Measurements from ENCODE around the gene MYL6B.
A peak's percentile ranks its signal among the peaks of the same experiment; 100 is the strongest.

MYL6B gene

DNA sequence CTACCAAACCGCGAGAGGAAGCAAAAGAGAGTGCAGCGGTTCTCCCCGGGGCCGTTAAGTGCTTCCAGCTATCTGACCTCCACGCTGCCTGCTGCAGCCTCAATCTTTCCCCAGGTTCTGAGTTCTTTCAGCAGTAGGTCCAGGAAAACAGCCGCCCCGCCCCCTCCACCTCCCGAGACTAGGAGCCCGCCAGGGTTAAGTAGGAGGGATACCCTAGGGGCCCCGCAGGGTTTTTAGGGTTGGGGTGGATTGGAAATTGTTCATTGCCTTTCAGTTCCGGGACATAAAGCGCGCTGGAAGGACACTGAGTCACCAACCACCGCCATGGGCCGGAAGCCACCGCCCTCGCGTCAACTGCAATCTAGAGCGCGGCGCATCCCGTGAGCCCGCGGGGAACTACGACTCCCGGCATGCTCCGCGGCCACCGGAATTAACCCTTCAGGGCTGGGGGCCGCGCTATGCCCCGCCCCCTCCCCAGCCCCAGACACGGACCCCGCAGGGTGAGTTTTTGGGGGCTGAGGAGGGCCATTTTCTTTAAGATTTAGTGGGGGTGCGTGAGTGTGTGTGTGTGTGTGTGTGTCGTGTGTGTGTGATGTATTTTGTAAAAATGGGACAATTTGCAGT, at the start of gene MYL6B:
MYL6B (plus strand) TSS at position 456 of the 624 bp plus-strand sequence. CDS start 1,332 bp downstream, outside the sequence.
- H3K9ac ChIP-seq (ENCODE audit: insufficient read length), result peak within 1 kb of the TSS; percentile 84
- H3K4me3 ChIP-seq, result peak within 1 kb of the TSS; percentile 81
- DNase-seq (ENCODE audit: low read depth, low spot score), result peak; percentile 35
- peak within 1 kb of the TSS; percentile 82 for H3K27ac ChIP-seq
- no peaks in the 10 kb centered on the region for H3K9me3 ChIP-seq (ENCODE audit: low read depth, low read length)
- peaks cover 8% of the 10 kb centered on the region for H3K36me3 ChIP-seq (ENCODE audit: insufficient read depth, low read length)
- peak; percentile 84 for TF ChIP-seq POLR2AphosphoS5 (IDR thresholded peaks at IDR 0.05; ENCODE audit: borderline replicate concordance, low read depth, low read length)
- no peak for TF ChIP-seq EZH2 (IDR thresholded peaks at IDR 0.05)
- TF ChIP-seq FOXP2 (optimal IDR thresholded peaks at IDR 0.05; ENCODE audit: control extremely low read depth, extremely low read length, insufficient read depth), result no peak

DNA sequence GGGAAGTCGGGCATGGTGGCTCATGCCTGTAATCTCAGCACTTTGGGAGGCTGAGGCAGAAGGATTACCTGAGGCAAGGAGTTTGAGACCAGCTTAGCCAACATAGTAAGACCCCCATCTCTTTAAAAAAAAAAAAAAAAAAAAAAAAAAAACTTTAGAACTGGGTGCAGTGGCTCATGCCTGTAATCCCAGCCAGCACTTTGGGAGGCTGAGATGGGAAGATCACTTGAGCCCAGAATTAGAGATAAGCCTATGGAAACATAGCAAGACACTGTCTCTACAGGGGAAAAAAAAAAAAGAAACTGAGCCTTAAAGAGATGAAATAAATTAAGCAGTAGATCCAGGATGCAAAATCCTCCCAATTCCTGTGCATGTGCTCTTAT, 49.7 kb upstream of the MYL6B start:
- Histone ChIP-seq H3K36me3 (ENCODE audit: insufficient read depth, low read length) (peaks cover 18% of the 10 kb centered on the region), H3K4me3 (no peak overlapping the region), H3K9me3 (ENCODE audit: low read depth, low read length) (no peaks in the 10 kb centered on the region), H3K9ac (ENCODE audit: insufficient read length) (no peak overlapping the region), H3K27ac (no peak overlapping the region)
- no peak for DNase-seq (ENCODE audit: low read depth, low spot score)
- TF ChIP-seq EZH2 (IDR thresholded peaks at IDR 0.05), result no peak
- TF ChIP-seq FOXP2 (optimal IDR thresholded peaks at IDR 0.05; ENCODE audit: control extremely low read depth, extremely low read length, insufficient read depth), result no peak
- TF ChIP-seq POLR2AphosphoS5 (IDR thresholded peaks at IDR 0.05; ENCODE audit: borderline replicate concordance, low read depth, low read length), result no peak

DNA sequence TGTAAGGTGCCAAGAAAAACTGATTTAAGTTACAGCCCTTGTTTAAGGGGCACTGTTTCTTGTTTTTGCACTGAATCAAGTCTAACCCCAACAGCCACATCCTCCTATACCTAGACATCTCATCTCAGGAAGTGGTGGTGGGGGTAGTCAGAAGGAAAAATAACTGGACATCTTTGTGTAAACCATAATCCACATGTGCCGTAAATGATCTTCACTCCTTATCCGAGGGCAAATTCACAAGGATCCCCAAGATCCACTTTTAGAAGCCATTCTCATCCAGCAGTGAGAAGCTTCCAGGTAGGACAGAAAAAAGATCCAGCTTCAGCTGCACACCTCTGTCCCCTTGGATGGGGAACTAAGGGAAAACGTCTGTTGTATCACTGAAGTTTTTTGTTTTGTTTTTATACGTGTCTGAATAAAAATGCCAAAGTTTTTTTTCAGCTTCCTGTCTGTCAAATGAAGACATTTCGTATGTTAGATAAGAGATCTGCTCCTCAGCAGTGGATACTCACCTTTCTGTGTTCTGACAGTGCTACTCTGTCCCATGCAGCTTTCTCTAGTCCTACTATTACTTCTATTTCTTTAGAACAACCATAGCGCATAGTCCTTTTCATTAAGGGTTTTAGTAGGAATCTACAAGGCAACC, 49.2 kb upstream of the MYL6B start:
- Histone ChIP-seq H3K9me3 (ENCODE audit: low read depth, low read length) (no peaks in the 10 kb centered on the region), H3K9ac (ENCODE audit: insufficient read length) (peak overlapping the region; percentile 98), H3K27ac (peak overlapping the region; percentile 39; the same call in 1 of the 2 replicates), H3K36me3 (ENCODE audit: insufficient read depth, low read length) (peaks cover 23% of the 10 kb centered on the region), H3K4me3 (peak overlapping the region; percentile 93)
- TF ChIP-seq EZH2 (IDR thresholded peaks at IDR 0.05) (no peak), FOXP2 (optimal IDR thresholded peaks at IDR 0.05; ENCODE audit: control extremely low read depth, extremely low read length, insufficient read depth) (no peak), POLR2AphosphoS5 (IDR thresholded peaks at IDR 0.05; ENCODE audit: borderline replicate concordance, low read depth, low read length) (no peak)
- no peak for DNase-seq (ENCODE audit: low read depth, low spot score)

DNA sequence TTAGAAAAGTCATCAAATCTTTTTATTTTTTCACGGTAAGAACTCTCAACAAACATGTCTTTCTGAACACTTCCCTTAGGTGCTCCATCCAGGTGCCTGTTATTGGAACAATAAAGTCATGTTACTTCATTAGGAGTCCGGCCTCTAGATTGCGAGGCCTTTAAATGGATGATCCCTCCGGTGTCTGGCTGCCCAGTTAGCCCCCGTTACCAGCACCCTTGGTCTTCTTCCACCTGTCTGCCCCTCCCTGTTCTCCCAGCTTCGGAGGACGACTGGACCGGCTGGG, 48.6 kb upstream of the MYL6B start:
- Histone ChIP-seq H3K9me3 (ENCODE audit: low read depth, low read length) (no peaks in the 10 kb centered on the region), H3K27ac (peak overlapping the region; percentile 39; the same call in 1 of the 2 replicates), H3K4me3 (peak overlapping the region; percentile 93), H3K9ac (ENCODE audit: insufficient read length) (peak overlapping the region; percentile 98), H3K36me3 (ENCODE audit: insufficient read depth, low read length) (peaks cover 29% of the 10 kb centered on the region)
- TF ChIP-seq FOXP2 (optimal IDR thresholded peaks at IDR 0.05; ENCODE audit: control extremely low read depth, extremely low read length, insufficient read depth) (no peak), EZH2 (IDR thresholded peaks at IDR 0.05) (no peak), POLR2AphosphoS5 (IDR thresholded peaks at IDR 0.05; ENCODE audit: borderline replicate concordance, low read depth, low read length) (no peak)
- DNase-seq (ENCODE audit: low read depth, low spot score), result no peak

DNA sequence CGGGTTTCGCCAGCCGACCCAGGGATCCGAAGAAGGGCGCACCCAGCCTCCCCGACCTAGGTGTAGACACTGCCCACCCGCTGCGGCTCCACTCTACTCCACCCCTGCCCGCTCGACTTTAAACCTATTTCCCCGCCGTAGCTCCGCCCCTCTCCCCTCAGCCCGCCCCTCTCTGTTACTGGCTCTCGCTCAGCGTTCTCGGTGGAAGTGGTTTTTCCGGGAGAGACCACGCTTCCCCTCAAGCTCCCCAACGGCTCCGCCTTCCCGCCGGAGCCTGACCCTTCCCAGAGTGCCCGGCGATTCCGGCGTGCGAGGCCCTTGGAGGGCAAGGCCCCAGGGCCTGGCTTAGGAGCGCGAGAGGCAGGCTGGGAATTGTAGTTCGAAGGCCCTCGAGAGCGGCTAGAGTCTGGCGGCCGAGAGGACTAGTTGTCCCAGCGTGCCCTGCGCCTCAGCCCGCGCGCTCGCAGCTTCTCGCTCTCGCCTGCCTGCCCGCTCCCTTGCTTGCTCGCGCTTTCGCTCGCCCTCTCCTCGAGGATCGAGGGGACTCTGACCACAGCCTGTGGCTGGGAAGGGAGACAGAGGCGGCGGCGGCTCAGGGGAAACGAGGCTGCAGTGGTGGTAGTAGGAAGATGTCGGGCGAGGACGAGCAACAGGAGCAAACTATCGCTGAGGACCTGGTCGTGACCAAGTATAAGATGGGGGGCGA, 48.1 kb upstream of the MYL6B start, which contains the start of gene PA2G4:
PA2G4 (plus strand) TSS at position 451 of the 706 bp plus-strand sequence; CDS start at position 630, 179 bp downstream.
- Histone ChIP-seq H3K36me3 (ENCODE audit: insufficient read depth, low read length) (peaks cover 34% of the 10 kb centered on the region), H3K27ac (peak within 1 kb of the TSS; percentile 76), H3K9ac (ENCODE audit: insufficient read length) (peak within 1 kb of the TSS; percentile 98), H3K9me3 (ENCODE audit: low read depth, low read length) (no peaks in the 10 kb centered on the region), H3K4me3 (peak within 1 kb of the TSS; percentile 93)
- peak; percentile 93 for TF ChIP-seq FOXP2 (optimal IDR thresholded peaks at IDR 0.05; ENCODE audit: control extremely low read depth, extremely low read length, insufficient read depth)
- TF ChIP-seq EZH2 (IDR thresholded peaks at IDR 0.05), result no peak
- TF ChIP-seq POLR2AphosphoS5 (IDR thresholded peaks at IDR 0.05; ENCODE audit: borderline replicate concordance, low read depth, low read length), result peak; percentile 87
- peak; percentile 79 for DNase-seq (ENCODE audit: low read depth, low spot score)

DNA sequence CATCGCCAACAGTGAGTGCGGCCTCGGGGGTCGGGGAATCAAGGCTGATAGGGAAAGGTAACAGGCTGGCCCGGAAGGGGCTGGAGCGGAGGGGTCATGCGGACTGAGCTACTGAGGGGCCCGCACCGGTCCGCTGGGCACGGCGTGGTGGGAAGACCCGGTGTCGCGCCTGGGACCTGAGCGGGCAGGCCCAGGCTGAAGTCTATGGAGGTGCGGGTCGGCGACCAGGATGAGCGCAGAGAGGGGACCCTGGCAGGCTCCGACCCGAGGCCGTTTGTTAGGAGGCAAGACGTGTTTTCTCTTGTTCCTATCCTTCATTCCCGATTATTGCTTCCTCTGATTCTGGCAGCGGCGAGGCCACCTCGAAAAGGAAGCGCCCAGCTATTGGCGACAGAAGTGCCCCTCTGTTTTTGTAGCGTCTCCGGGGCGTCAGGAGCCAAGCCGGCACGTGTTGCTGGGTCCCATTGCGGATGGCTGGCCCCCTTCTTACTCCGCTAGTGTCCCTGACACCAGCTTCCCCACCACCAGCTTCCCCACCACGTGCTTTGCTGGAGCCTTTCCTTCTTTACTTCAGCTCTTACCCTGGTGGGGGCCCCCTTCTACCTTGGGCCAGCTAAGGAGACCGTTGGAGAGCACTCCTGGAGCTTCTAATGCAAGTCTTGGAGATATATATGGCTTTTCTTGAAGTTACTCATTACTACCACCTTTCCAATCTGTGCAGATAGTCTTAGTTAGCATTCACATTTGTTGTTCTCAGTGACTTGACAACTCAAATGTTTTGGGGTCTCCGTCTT, 47.4 kb upstream of the MYL6B start:
- TF ChIP-seq FOXP2 (optimal IDR thresholded peaks at IDR 0.05; ENCODE audit: control extremely low read depth, extremely low read length, insufficient read depth) (no peak), EZH2 (IDR thresholded peaks at IDR 0.05) (no peak), POLR2AphosphoS5 (IDR thresholded peaks at IDR 0.05; ENCODE audit: borderline replicate concordance, low read depth, low read length) (no peak)
- no peaks in the 10 kb centered on the region for H3K9me3 ChIP-seq (ENCODE audit: low read depth, low read length)
- H3K27ac ChIP-seq, result peak overlapping the region; percentile 76
- H3K36me3 ChIP-seq (ENCODE audit: insufficient read depth, low read length), result peaks cover 42% of the 10 kb centered on the region
- H3K4me3 ChIP-seq, result peak overlapping the region; percentile 93
- DNase-seq (ENCODE audit: low read depth, low spot score), result no peak
- peak overlapping the region; percentile 98 for H3K9ac ChIP-seq (ENCODE audit: insufficient read length)

DNA sequence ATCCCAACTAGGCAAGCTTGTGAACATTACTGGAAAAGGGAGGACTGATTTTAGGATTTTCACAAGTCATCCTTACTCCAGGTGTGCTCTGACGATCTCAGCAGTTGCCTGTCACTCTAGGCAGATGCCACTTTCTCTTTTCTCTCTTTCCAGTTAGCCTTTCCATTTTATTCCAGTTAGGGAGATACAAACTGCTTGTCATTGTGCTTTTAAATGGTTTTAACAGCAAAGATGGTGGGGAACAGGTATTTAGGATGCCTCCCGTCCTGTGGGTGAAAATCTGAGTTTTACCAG, 46.8 kb upstream of the MYL6B start:
- H3K27ac ChIP-seq, result peak overlapping the region; percentile 76; the same call in 1 of the 2 replicates

More for the DNA sequence above, 46.8 kb upstream of the MYL6B start:
- Histone ChIP-seq H3K36me3 (ENCODE audit: insufficient read depth, low read length) (peaks cover 47% of the 10 kb centered on the region), H3K4me3 (peak overlapping the region; percentile 93), H3K9ac (ENCODE audit: insufficient read length) (peak overlapping the region; percentile 98), H3K9me3 (ENCODE audit: low read depth, low read length) (no peaks in the 10 kb centered on the region)
- TF ChIP-seq EZH2 (IDR thresholded peaks at IDR 0.05), result no peak
- no peak for TF ChIP-seq POLR2AphosphoS5 (IDR thresholded peaks at IDR 0.05; ENCODE audit: borderline replicate concordance, low read depth, low read length)
- no peak for TF ChIP-seq FOXP2 (optimal IDR thresholded peaks at IDR 0.05; ENCODE audit: control extremely low read depth, extremely low read length, insufficient read depth)
- DNase-seq (ENCODE audit: low read depth, low spot score), result no peak
